GM21825 (cell line): ENCODE results near the gene RAB39B.

Experiments used
- ATAC-seq: cut with Tn5 transposase; IDR thresholded peaks from one replicate; pipeline ENCODE4 v1.9.1; 2021; ENCODE audit warnings: mild to moderate bottlenecking, moderate library complexity; ENCODE audit not compliant: unreplicated experiment

RAB39B gene

GRCh38 chrX:155216179-155216939 lies 47.9 kb downstream of the RAB39B start, which contains the start of gene VBP1:
Gene VBP1 (plus strand): TSS chrX:155216460. CDS start chrX:155216483, 23 bp downstream.
- ATAC-seq: peak; percentile 93

DNA sequence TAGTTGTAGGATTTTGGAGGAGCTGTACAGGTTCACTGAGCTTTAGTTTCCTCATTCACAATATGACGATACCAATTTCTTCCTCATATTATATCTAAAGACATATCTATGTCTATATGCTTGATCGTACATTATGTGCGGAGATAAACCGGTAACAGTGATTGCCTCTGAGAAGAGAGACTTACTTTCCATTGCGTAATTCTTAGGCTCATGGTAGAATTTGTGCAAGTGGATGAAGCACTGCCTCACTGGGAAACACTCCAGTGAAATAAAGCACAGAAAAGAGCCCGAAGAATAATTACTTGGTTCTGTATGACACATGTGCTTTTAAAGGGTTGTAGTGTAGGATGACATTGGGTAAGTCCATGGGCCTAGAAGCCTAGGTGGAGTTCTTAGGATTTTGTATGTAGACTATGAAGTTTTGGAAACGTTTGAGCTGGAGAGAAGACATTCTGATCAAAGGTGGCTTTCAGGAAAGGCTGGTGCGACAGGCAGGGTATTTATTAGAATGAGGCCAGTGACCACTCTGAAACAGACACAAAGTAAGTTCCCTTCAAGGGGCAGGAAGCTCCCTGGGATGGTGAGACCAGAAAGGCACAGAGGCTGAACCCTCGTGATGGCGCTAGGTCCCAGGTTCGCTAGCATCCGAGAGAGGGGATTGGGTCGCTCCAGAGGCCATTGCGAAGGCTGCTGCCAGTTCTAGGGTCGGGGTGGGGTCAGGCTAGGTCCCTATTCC lies 48.7 kb downstream of the RAB39B start:
- peak; percentile 27 for ATAC-seq

DNA sequence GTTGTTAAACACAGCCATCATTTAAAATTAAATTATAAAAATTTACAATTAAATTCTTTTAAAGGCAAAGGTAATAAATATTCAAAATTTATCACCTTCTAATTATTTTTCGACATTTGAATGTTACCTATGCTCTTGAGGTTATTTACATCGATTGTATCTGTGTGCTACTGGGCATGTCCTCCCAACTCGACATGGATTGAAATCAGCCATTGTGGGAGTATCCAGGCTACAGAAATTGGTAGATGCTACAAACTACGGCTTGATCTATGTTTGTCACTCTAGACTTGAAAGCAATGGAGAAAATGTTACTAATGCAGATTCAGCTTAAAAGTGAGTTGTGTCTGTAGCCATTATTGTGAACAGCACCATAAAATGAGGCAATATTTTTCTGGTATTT lies 50.6 kb downstream of the RAB39B start:
- no peak for ATAC-seq

- no peak for ATAC-seq
Measured at GRCh38 chrX:155211208-155211607, 53.1 kb downstream of the RAB39B start.
